HepG2 (cell line): Measurements from ENCODE around the gene CACNA1D. TPM values are rescaled to one million over a fixed set of nuclear protein-coding genes. Genes with fewer than 3 reads are reported as not detected.

Source experiments
- ATAC-seq: fragments of 200-7000 bp; cut with Tn5 transposase; 3 replicates; pipeline ENCODE4 v1.9.1; 2020; ENCODE audit warnings: mild to moderate bottlenecking, moderate library complexity
- BruUV-seq: library from RNA; stranded (reverse); fragments of 400-500 nt; replicated peaks from 2 replicates; lab custom pipeline; 2021; lab: Mats Ljungman, UMichigan
- CTCF ChIA-PET: fragments of 300-600 bp; formaldehyde crosslinking; extraction: SDS; loops from one replicate; lab custom pipeline; 2021; ENCODE audit warnings: low total read pairs, inconsistent platforms, low intra/inter-chr PET ratio; lab: Yijun Ruan, JAX
- POLR2A ChIA-PET: fragments of 350-600 bp; sonication (Branson Sonifier 250); formaldehyde crosslinking; loops from one replicate; lab custom pipeline; 2020; ENCODE audit warnings: antibody characterized with exemption, inconsistent platforms; lab: Yijun Ruan, JAX
- DNase-seq: peaks from one replicate; pipeline ENCODE4 v3.0.0-alpha.2; 2015; ENCODE audit warnings: low spot score
- FAIRE-seq: peaks from 3 replicates; lab custom pipeline; 2011; peaks lifted over from hg19 to GRCh38; lab: Jason Lieb, UNC
- H2AFZ ChIP-seq: one replicate; pipeline ENCODE4 v1.6.1; 2011; ENCODE audit warnings: low read length, inconsistent platforms
- H3K27ac ChIP-seq: fragments of 300-600 bp; 3 replicates; pipeline ENCODE4 v1.8.0; 2011; ENCODE audit warnings: mixed run types, mild to moderate bottlenecking, mixed read lengths, low read length, inconsistent platforms; ENCODE audit not compliant: insufficient read depth; ENCODE audit errors: extremely low read length
- H3K27me3 ChIP-seq, 2 experiments: fragments of 200-600 bp in 1 of 2; 2 replicates in 1 of 2; 3 replicates in 1 of 2; pipeline versions ENCODE4 v1.6.0 to v1.8.0; 2011; ENCODE audit warnings: low read length in 2 of 2, mild to moderate bottlenecking in 2 of 2, moderate library complexity in 2 of 2, inconsistent platforms in 1 of 2; ENCODE audit not compliant: insufficient read depth in 2 of 2, control insufficient read depth in 1 of 2
- H3K36me3 ChIP-seq, 2 experiments: fragments of 200-600 bp in 1 of 2; replicated peaks in 1 of 2; 2 replicates in 1 of 2; 3 replicates in 1 of 2; pipeline versions ENCODE4 v1.5.1 to v1.8.0; 2011; ENCODE audit warnings: low read length in 2 of 2, inconsistent platforms in 1 of 2; ENCODE audit not compliant: insufficient read depth in 2 of 2, control insufficient read depth in 1 of 2
- H3K4me1 ChIP-seq: 2 replicates; pipeline ENCODE4 v1.5.1; 2012; ENCODE audit warnings: low read length, inconsistent platforms; ENCODE audit not compliant: insufficient read depth
- H3K4me2 ChIP-seq: 2 replicates; pipeline ENCODE4 v1.6.0; 2011; ENCODE audit warnings: low read depth, low read length, inconsistent platforms
- H3K4me3 ChIP-seq, 3 experiments: fragments of 200-600 bp in 1 of 3; sonication (generic), shearing (Covaris generic) in 1 of 3; replicated peaks in 1 of 3; 2 replicates each; pipeline ENCODE4 v1.5.1; 2011 to 2016; ENCODE audit warnings: low read length in 3 of 3, inconsistent platforms in 2 of 3, low read depth in 2 of 3, mild to moderate bottlenecking in 2 of 3, control low read depth in 1 of 3, mixed read lengths in 1 of 3; ENCODE audit not compliant: insufficient read depth in 1 of 3
- H3K79me2 ChIP-seq: one replicate; pipeline ENCODE4 v1.6.1; 2011; ENCODE audit warnings: low read length, inconsistent platforms; ENCODE audit not compliant: insufficient read depth
- H3K9ac ChIP-seq: 2 replicates; pipeline ENCODE4 v1.6.0; 2011; ENCODE audit warnings: mild to moderate bottlenecking, low read depth, low read length, inconsistent platforms; ENCODE audit not compliant: insufficient read depth
- H3K9me3 ChIP-seq: 2 replicates; pipeline ENCODE4 v1.5.1; 2012; ENCODE audit warnings: mild to moderate bottlenecking, low read length
- H4K20me1 ChIP-seq: 2 replicates; pipeline ENCODE4 v1.6.0; 2011; ENCODE audit warnings: inconsistent platforms, mild to moderate bottlenecking, low read length, moderate library complexity; ENCODE audit not compliant: insufficient read depth
- CEBPB ChIP-seq: IDR thresholded peaks from 2 replicates; pipeline ENCODE4 v1.6.1; 2011; ENCODE audit warnings: low read depth, low read length, improper control_type of control experiment, borderline replicate concordance
- KAT8 ChIP-seq: IDR thresholded peaks from 2 replicates; pipeline ENCODE4 v1.6.1; 2016; ENCODE audit warnings: missing genetic modification reagents, missing compliant biosample characterization
- SALL1 ChIP-seq: sonication (generic); formaldehyde crosslinking; IDR thresholded peaks from 2 replicates; pipeline ENCODE4 v1.8.0; 2022; ENCODE audit warnings: mild to moderate bottlenecking, missing genetic modification reagents
- ZNF550 ChIP-seq: sonication (generic); formaldehyde crosslinking; IDR thresholded peaks from 2 replicates; pipeline ENCODE4 v1.4.0; 2020; ENCODE audit warnings: mild to moderate bottlenecking, missing genetic modification reagents, borderline replicate concordance
- WGBS: methylation state at CpG from one replicate; pipeline ENCODE4 v1.1.6; 2017; ENCODE audit warnings: low lambda C conversion rate; 5-methylcytosine and 5-hydroxymethylcytosine counted together
- in situ Hi-C: cut with HindIII; loops from 2 replicates; pipeline ENCODE4 v1.10.0; 2017; ENCODE audit warnings: low pct_unique_long_range_greater_than_20kb; ENCODE audit not compliant: extremely low pct_ligation_motif_present
- intact Hi-C: fragments of 100-400 bp; cut with micrococcal nuclease; formaldehyde crosslinking; loops from one replicate; pipeline ENCODE4 v1.10.0; 2022; ENCODE audit not compliant: unreplicated experiment
- polyA plus RNA-seq, 8 experiments: library from polyadenylated mRNA; depleted of rRNA in 3 of 8; stranded (reverse) in 7 of 8; unstranded in 1 of 8; fragments of >200 nt; fragmentation: Illumina TruSeq in 4 of 8; extraction: Trizol in 4 of 8; gene quantifications; 2 replicates each; pipeline versions ENCODE4 v1.2.1 to v1.2.3, GENCODE V29; 2011 to 2016; ENCODE audit warnings: low read depth in 4 of 8, missing spikeins in 1 of 8, mixed read lengths in 1 of 8; ENCODE audit not compliant: insufficient read depth in 1 of 8
- total RNA-seq, 5 experiments: library from RNA; depleted of rRNA; stranded (reverse); fragments of >200 nt; fragmentation: Illumina TruSeq; extraction: Trizol; gene quantifications; 2 replicates each; pipeline ENCODE4 v1.2.3, GENCODE V29; 2016; ENCODE audit warnings: low read depth in 1 of 5

CACNA1D gene
- total and polyA plus RNA-seq, 2 of the 13 experiments (the other 11 are each of a cell fraction or from before 2014, with no cell fraction given) = 0.26 to 0.38 TPM

- no peak overlapping the region for H3K4me3 ChIP-seq
- intact Hi-C loops (no loop called here), in situ Hi-C loops (no loop called here)
- no peak overlapping the region for H3K4me2 ChIP-seq
- H3K36me3 ChIP-seq = no peaks in the 10 kb centered on the region
- DNase-seq = no peak
- no peaks in the 10 kb centered on the region for H3K4me1 ChIP-seq
- no peaks in the 10 kb centered on the region for H3K27me3 ChIP-seq
- CTCF ChIA-PET = no interaction called here
- no peaks in the 10 kb centered on the region for H4K20me1 ChIP-seq
- ATAC-seq = peak; percentile 55; the same call in 2 of the 3 replicates
- no peak overlapping the region for H2AFZ ChIP-seq
- no peaks in the 10 kb centered on the region for H3K79me2 ChIP-seq
- WGBS = 56% methylated on average over 4 of the region's 5 CpGs
- H3K9ac ChIP-seq = no peak overlapping the region
- no TSS peak for BruUV-seq
- no peak for FAIRE-seq
- H3K27ac ChIP-seq = no peak overlapping the region
- POLR2A ChIA-PET = no interaction called here
- H3K9me3 ChIP-seq = no peaks in the 10 kb centered on the region
- TF ChIP-seq SALL1 (CRISPR knock-in tag) = 0 out of 2 replicates have a peak, but pooled peaks have one; percentile 36
- TF ChIP-seq CEBPB = peak; percentile 52; the same call in 1 of the 2 replicates
- no peak for TF ChIP-seq ZNF550 (CRISPR knock-in tag)
Measured at GRCh38 chr3:53788038-53788437, 293.6 kb downstream of the CACNA1D start.

GRCh38 chr3:53789459-53789858, 295.0 kb downstream of the CACNA1D start:
- no peak for ATAC-seq
- Histone ChIP-seq H3K79me2 (no peaks in the 10 kb centered on the region), H3K9me3 (no peaks in the 10 kb centered on the region), H3K27me3 (no peaks in the 10 kb centered on the region), H3K4me2 (no peak overlapping the region), H3K9ac (no peak overlapping the region), H3K4me3 (no peak overlapping the region), H2AFZ (no peak overlapping the region), H3K27ac (no peak overlapping the region), H4K20me1 (no peaks in the 10 kb centered on the region), H3K36me3 (no peaks in the 10 kb centered on the region), H3K4me1 (no peaks in the 10 kb centered on the region)
- intact Hi-C loops = no loop called here
- no peak for TF ChIP-seq KAT8 (CRISPR knock-in tag)
- WGBS = 69% methylated on average over 9 of the region's 16 CpGs
- ChIA-PET CTCF (no interaction called here), POLR2A (no interaction called here)
- in situ Hi-C loops = no loop called here
- no peak for DNase-seq
- no TSS peak for BruUV-seq
- no peak for FAIRE-seq
